Measurements from ENCODE around the gene TMUB1.

Gene TMUB1

GRCh38 chr7:151095123-151095797, 12.0 kb upstream of the TMUB1 start:
- DNase-seq (ENCODE audit: low read depth), result no peak
- H3K4me3 ChIP-seq (ENCODE audit: low read depth, low read length), result no peak overlapping the region
- no peak for TF ChIP-seq CTCF (IDR thresholded peaks at IDR 0.05; ENCODE audit: low read depth, low read length, missing control alignments)

GRCh38 chr7:151094675-151095074, 11.4 kb upstream of the TMUB1 start:
- TF ChIP-seq CTCF (IDR thresholded peaks at IDR 0.05; ENCODE audit: low read depth, low read length, missing control alignments), result no peak
- H3K4me3 ChIP-seq (ENCODE audit: low read depth, low read length), result no peak overlapping the region
- no peak for DNase-seq (ENCODE audit: low read depth)

DNA sequence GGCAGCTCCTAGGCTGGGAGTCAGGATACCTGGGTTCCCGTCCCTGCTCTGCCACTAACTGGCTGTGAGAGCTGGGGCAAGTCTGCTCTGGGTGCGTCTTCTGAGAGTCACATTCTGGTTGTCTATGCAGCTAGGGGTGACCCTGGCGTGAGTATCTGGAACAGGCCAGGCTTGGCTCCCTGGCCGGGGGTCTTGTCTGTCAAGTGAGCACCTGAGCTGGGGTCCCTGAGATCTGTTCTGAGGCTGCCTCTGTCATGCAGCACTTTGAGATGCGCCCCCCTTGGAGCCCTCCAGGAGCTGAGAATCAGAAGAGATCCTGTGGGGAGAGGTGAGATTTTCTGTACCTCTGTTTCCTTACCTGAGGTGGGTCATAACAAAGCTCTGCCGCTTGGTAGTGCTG, 10.5 kb upstream of the TMUB1 start:
- no peak for TF ChIP-seq CTCF (IDR thresholded peaks at IDR 0.05; ENCODE audit: low read depth, low read length, missing control alignments)
- DNase-seq (ENCODE audit: low read depth), result no peak
- no peak overlapping the region for H3K4me3 ChIP-seq (ENCODE audit: low read depth, low read length)

GRCh38 chr7:151091988-151092387, 8.7 kb upstream of the TMUB1 start:
- H3K4me3 ChIP-seq (ENCODE audit: low read depth, low read length), result no peak overlapping the region
- no peak for DNase-seq (ENCODE audit: low read depth)
- TF ChIP-seq CTCF (IDR thresholded peaks at IDR 0.05; ENCODE audit: low read depth, low read length, missing control alignments), result no peak

DNA sequence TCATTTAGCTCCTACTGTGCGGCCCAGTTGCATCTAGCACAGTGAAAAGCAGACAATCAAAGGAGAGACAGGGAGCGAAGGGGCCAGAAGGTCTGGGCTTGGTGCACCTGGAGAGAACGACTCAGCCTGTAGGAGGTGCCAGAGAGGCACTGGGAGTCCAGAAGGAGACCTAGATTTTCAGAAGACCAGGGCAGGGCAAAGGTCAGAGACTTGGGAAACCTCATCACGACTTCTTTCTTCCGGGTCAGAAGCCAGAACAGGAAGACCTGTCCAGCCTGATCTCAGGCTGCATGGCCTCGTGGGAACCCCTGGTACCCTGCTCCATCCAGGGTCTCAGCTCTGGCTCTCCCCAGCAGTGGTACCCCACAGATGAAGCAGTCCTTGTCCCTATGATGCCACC, 8.1 kb upstream of the TMUB1 start:
- no peak for DNase-seq (ENCODE audit: low read depth)
- no peak overlapping the region for H3K4me3 ChIP-seq (ENCODE audit: low read depth, low read length)
- peak; percentile 75 for TF ChIP-seq CTCF (IDR thresholded peaks at IDR 0.05; ENCODE audit: low read depth, low read length, missing control alignments)

- no peak for DNase-seq (ENCODE audit: low read depth)
- no peak for TF ChIP-seq CTCF (IDR thresholded peaks at IDR 0.05; ENCODE audit: low read depth, low read length, missing control alignments)
- no peak overlapping the region for H3K4me3 ChIP-seq (ENCODE audit: low read depth, low read length)
Observed at GRCh38 chr7:151091003-151091402, 7.7 kb upstream of the TMUB1 start.

Measured in GM12864 (cell line).